HepG2 (cell line): ENCODE measurements around the gene PNLIPRP3. TPM values are rescaled to one million over a fixed set of nuclear protein-coding genes. Genes with fewer than 3 reads are reported as not detected.

ENCODE experiments used
- ATAC-seq: fragments of 200-7000 bp; cut with Tn5 transposase; 3 replicates; pipeline ENCODE4 v1.9.1; 2020; ENCODE audit warnings: mild to moderate bottlenecking, moderate library complexity
- BruUV-seq: library from RNA; stranded (reverse); fragments of 400-500 nt; replicated peaks from 2 replicates; lab custom pipeline; 2021; lab: Mats Ljungman, UMichigan
- CTCF ChIA-PET: fragments of 300-600 bp; formaldehyde crosslinking; extraction: SDS; loops from one replicate; lab custom pipeline; 2021; ENCODE audit warnings: low total read pairs, inconsistent platforms, low intra/inter-chr PET ratio; lab: Yijun Ruan, JAX
- POLR2A ChIA-PET: fragments of 350-600 bp; sonication (Branson Sonifier 250); formaldehyde crosslinking; loops from one replicate; lab custom pipeline; 2020; ENCODE audit warnings: antibody characterized with exemption, inconsistent platforms; lab: Yijun Ruan, JAX
- DNase-seq: peaks from one replicate; pipeline ENCODE4 v3.0.0-alpha.2; 2015; ENCODE audit warnings: low spot score
- FAIRE-seq: peaks from 3 replicates; lab custom pipeline; 2011; peaks lifted over from hg19 to GRCh38; lab: Jason Lieb, UNC
- H2AFZ ChIP-seq: one replicate; pipeline ENCODE4 v1.6.1; 2011; ENCODE audit warnings: low read length, inconsistent platforms
- H3K27ac ChIP-seq: fragments of 300-600 bp; 3 replicates; pipeline ENCODE4 v1.8.0; 2011; ENCODE audit warnings: mixed run types, mild to moderate bottlenecking, mixed read lengths, low read length, inconsistent platforms; ENCODE audit not compliant: insufficient read depth; ENCODE audit errors: extremely low read length
- H3K27me3 ChIP-seq, 2 experiments: fragments of 200-600 bp in 1 of 2; 2 replicates in 1 of 2; 3 replicates in 1 of 2; pipeline versions ENCODE4 v1.6.0 to v1.8.0; 2011; ENCODE audit warnings: low read length in 2 of 2, mild to moderate bottlenecking in 2 of 2, moderate library complexity in 2 of 2, inconsistent platforms in 1 of 2; ENCODE audit not compliant: insufficient read depth in 2 of 2, control insufficient read depth in 1 of 2
- H3K36me3 ChIP-seq, 2 experiments: fragments of 200-600 bp in 1 of 2; replicated peaks in 1 of 2; 2 replicates in 1 of 2; 3 replicates in 1 of 2; pipeline versions ENCODE4 v1.5.1 to v1.8.0; 2011; ENCODE audit warnings: low read length in 2 of 2, inconsistent platforms in 1 of 2; ENCODE audit not compliant: insufficient read depth in 2 of 2, control insufficient read depth in 1 of 2
- H3K4me1 ChIP-seq: 2 replicates; pipeline ENCODE4 v1.5.1; 2012; ENCODE audit warnings: low read length, inconsistent platforms; ENCODE audit not compliant: insufficient read depth
- H3K4me2 ChIP-seq: 2 replicates; pipeline ENCODE4 v1.6.0; 2011; ENCODE audit warnings: low read depth, low read length, inconsistent platforms
- H3K4me3 ChIP-seq, 3 experiments: fragments of 200-600 bp in 1 of 3; sonication (generic), shearing (Covaris generic) in 1 of 3; replicated peaks in 1 of 3; 2 replicates each; pipeline ENCODE4 v1.5.1; 2011 to 2016; ENCODE audit warnings: low read length in 3 of 3, inconsistent platforms in 2 of 3, low read depth in 2 of 3, mild to moderate bottlenecking in 2 of 3, control low read depth in 1 of 3, mixed read lengths in 1 of 3; ENCODE audit not compliant: insufficient read depth in 1 of 3
- H3K79me2 ChIP-seq: one replicate; pipeline ENCODE4 v1.6.1; 2011; ENCODE audit warnings: low read length, inconsistent platforms; ENCODE audit not compliant: insufficient read depth
- H3K9ac ChIP-seq: 2 replicates; pipeline ENCODE4 v1.6.0; 2011; ENCODE audit warnings: mild to moderate bottlenecking, low read depth, low read length, inconsistent platforms; ENCODE audit not compliant: insufficient read depth
- H3K9me3 ChIP-seq: 2 replicates; pipeline ENCODE4 v1.5.1; 2012; ENCODE audit warnings: mild to moderate bottlenecking, low read length
- H4K20me1 ChIP-seq: 2 replicates; pipeline ENCODE4 v1.6.0; 2011; ENCODE audit warnings: inconsistent platforms, mild to moderate bottlenecking, low read length, moderate library complexity; ENCODE audit not compliant: insufficient read depth
- CHD4 ChIP-seq: fragments of 200-600 bp; sonication (generic); IDR thresholded peaks from 2 replicates; pipeline ENCODE4 v1.7.0; 2017; ENCODE audit warnings: mild to moderate bottlenecking, low read length, borderline replicate concordance
- HES4 ChIP-seq: sonication (generic); formaldehyde crosslinking; IDR thresholded peaks from 2 replicates; pipeline ENCODE4 v1.9.0; 2021; ENCODE audit warnings: mild to moderate bottlenecking, missing genetic modification reagents, borderline replicate concordance
- HHEX ChIP-seq: IDR thresholded peaks from 2 replicates; pipeline ENCODE4 v1.6.1; 2016; ENCODE audit warnings: control low read depth
- MED8 ChIP-seq: sonication (generic); formaldehyde crosslinking; IDR thresholded peaks from 2 replicates; pipeline ENCODE4 v1.8.1; 2023; ENCODE audit warnings: mild to moderate bottlenecking, missing genetic modification reagents; ENCODE audit not compliant: insufficient replicate concordance
- MEIS2 ChIP-seq: sonication (generic); formaldehyde crosslinking; IDR thresholded peaks from 2 replicates; pipeline ENCODE4 v1.9.0; 2021; ENCODE audit warnings: mild to moderate bottlenecking, missing genetic modification reagents
- NFE2L1 ChIP-seq: sonication (generic); formaldehyde crosslinking; IDR thresholded peaks from 2 replicates; pipeline ENCODE4 v1.4.0; 2020; ENCODE audit warnings: missing genetic modification reagents, mild to moderate bottlenecking, borderline replicate concordance
- NR2F6 ChIP-seq, 2 experiments: IDR thresholded peaks; 2 replicates each; pipeline ENCODE4 v1.6.1; 2016; ENCODE audit warnings: antibody characterized with exemption in 1 of 2, mild to moderate bottlenecking in 1 of 2
- NR3C1 ChIP-seq: sonication (generic); formaldehyde crosslinking; IDR thresholded peaks from 2 replicates; pipeline ENCODE4 v1.4.0; 2020; ENCODE audit warnings: missing genetic modification reagents
- PITX1 ChIP-seq: sonication (generic); formaldehyde crosslinking; IDR thresholded peaks from 2 replicates; pipeline ENCODE4 v1.5.1; 2020; ENCODE audit warnings: mild to moderate bottlenecking, missing genetic modification reagents
- RERE ChIP-seq: IDR thresholded peaks from 2 replicates; pipeline ENCODE4 v1.6.1; 2016; ENCODE audit warnings: low read depth, missing genetic modification reagents, missing compliant biosample characterization
- ZBTB20 ChIP-seq: sonication (generic); formaldehyde crosslinking; IDR thresholded peaks from 2 replicates; pipeline ENCODE4 v1.8.1; 2023; ENCODE audit warnings: missing genetic modification reagents, low read depth, mild to moderate bottlenecking, borderline replicate concordance
- ZBTB44 ChIP-seq: sonication (generic); formaldehyde crosslinking; IDR thresholded peaks from 2 replicates; pipeline ENCODE4 v1.4.0; 2020; ENCODE audit warnings: missing genetic modification reagents
- ZNF510 ChIP-seq: sonication (generic); formaldehyde crosslinking; IDR thresholded peaks from 2 replicates; pipeline ENCODE4 v1.4.0; 2020; ENCODE audit warnings: low read depth, mild to moderate bottlenecking, missing genetic modification reagents
- ZNF691 ChIP-seq: sonication (generic); formaldehyde crosslinking; IDR thresholded peaks from 2 replicates; pipeline ENCODE4 v1.4.0; 2020; ENCODE audit warnings: missing genetic modification reagents, low read depth, mild to moderate bottlenecking, borderline replicate concordance
- WGBS: methylation state at CpG from one replicate; pipeline ENCODE4 v1.1.6; 2017; ENCODE audit warnings: low lambda C conversion rate; 5-methylcytosine and 5-hydroxymethylcytosine counted together
- in situ Hi-C: cut with HindIII; loops from 2 replicates; pipeline ENCODE4 v1.10.0; 2017; ENCODE audit warnings: low pct_unique_long_range_greater_than_20kb; ENCODE audit not compliant: extremely low pct_ligation_motif_present
- intact Hi-C: fragments of 100-400 bp; cut with micrococcal nuclease; formaldehyde crosslinking; loops from one replicate; pipeline ENCODE4 v1.10.0; 2022; ENCODE audit not compliant: unreplicated experiment
- polyA plus RNA-seq, 8 experiments: library from polyadenylated mRNA; depleted of rRNA in 3 of 8; stranded (reverse) in 7 of 8; unstranded in 1 of 8; fragments of >200 nt; fragmentation: Illumina TruSeq in 4 of 8; extraction: Trizol in 4 of 8; gene quantifications; 2 replicates each; pipeline versions ENCODE4 v1.2.1 to v1.2.3, GENCODE V29; 2011 to 2016; ENCODE audit warnings: low read depth in 4 of 8, missing spikeins in 1 of 8, mixed read lengths in 1 of 8; ENCODE audit not compliant: insufficient read depth in 1 of 8
- total RNA-seq, 5 experiments: library from RNA; depleted of rRNA; stranded (reverse); fragments of >200 nt; fragmentation: Illumina TruSeq; extraction: Trizol; gene quantifications; 2 replicates each; pipeline ENCODE4 v1.2.3, GENCODE V29; 2016; ENCODE audit warnings: low read depth in 1 of 5

Gene PNLIPRP3
- total and polyA plus RNA-seq, 2 of the 13 experiments (the other 11 are each of a cell fraction or from before 2014, with no cell fraction given), result not detected

GRCh38 chr10:116472891-116473290 lies 45.2 kb downstream of the PNLIPRP3 start:
- BruUV-seq, result no TSS peak
- Histone ChIP-seq H3K4me3 (no peak overlapping the region), H3K4me1 (no peaks in the 10 kb centered on the region), H3K9me3 (no peaks in the 10 kb centered on the region), H3K36me3 (no peaks in the 10 kb centered on the region), H4K20me1 (no peaks in the 10 kb centered on the region), H3K27ac (no peak overlapping the region), H3K27me3 (no peaks in the 10 kb centered on the region), H3K4me2 (no peak overlapping the region), H2AFZ (no peak overlapping the region), H3K9ac (no peak overlapping the region), H3K79me2 (no peaks in the 10 kb centered on the region)
- intact Hi-C loops, result loop anchor here (5.0 kb wide), 1 partner anchor 314 kb away; no protein-coding TSS in a partner anchor
- DNase-seq (no peak), ATAC-seq (no peak), FAIRE-seq (no peak)
- in situ Hi-C loops, result no loop called here
- POLR2A ChIA-PET, result no interaction called here
- no peak for TF ChIP-seq CHD4
- TF ChIP-seq ZBTB44 (CRISPR knock-in tag), result no peak
- no peak for TF ChIP-seq NR3C1 (CRISPR knock-in tag)
- TF ChIP-seq NR2F6 (IDR thresholded peaks at IDR 0.05), result no peak
- no peak for TF ChIP-seq NR2F6 (CRISPR knock-in tag; IDR thresholded peaks at IDR 0.05)
- no peak for TF ChIP-seq ZNF691
- no peak for TF ChIP-seq MEIS2 (CRISPR knock-in tag)
- no peak for TF ChIP-seq MED8 (CRISPR knock-in tag)
- TF ChIP-seq ZBTB20 (CRISPR knock-in tag), result no peak
- TF ChIP-seq ZNF510 (CRISPR knock-in tag), result no peak
- TF ChIP-seq RERE, result no peak
- no peak for TF ChIP-seq HES4 (CRISPR knock-in tag)
- TF ChIP-seq NFE2L1 (CRISPR knock-in tag), result no peak
- no peak for TF ChIP-seq PITX1 (CRISPR knock-in tag)
- no peak for TF ChIP-seq HHEX (CRISPR knock-in tag)
- 0% methylated on average over 4 of the region's 4 CpGs for WGBS
- CTCF ChIA-PET, result no interaction called here
